Hepatocyte (in vitro differentiated cells): ENCODE results near the gene CAPN13. TPM values are rescaled to one million over a fixed set of nuclear protein-coding genes. Genes with fewer than 3 reads are reported as not detected.

ENCODE experiments used
- DNase-seq: peaks from one replicate; pipeline ENCODE4 v3.0.0-alpha.2; 2016; ENCODE audit warnings: low spot score
- H2AFZ ChIP-seq: fragments of 200-600 bp; sonication (generic); 2 replicates; pipeline ENCODE4 v1.6.0; 2016; ENCODE audit warnings: antibody characterized with exemption, mild to moderate bottlenecking
- H3K27ac ChIP-seq: fragments of 200-600 bp; sonication (generic); 2 replicates; pipeline ENCODE4 v1.5.1; 2016; ENCODE audit warnings: mild to moderate bottlenecking
- H3K27me3 ChIP-seq: fragments of 200-600 bp; sonication (generic); 2 replicates; pipeline ENCODE4 v1.6.1; 2016
- H3K36me3 ChIP-seq: fragments of 200-600 bp; sonication (generic); replicated peaks from 2 replicates; pipeline ENCODE4 v1.5.1; 2016; ENCODE audit warnings: low read depth; ENCODE audit not compliant: insufficient read depth
- H3K4me1 ChIP-seq: fragments of 200-600 bp; sonication (generic); 2 replicates; pipeline ENCODE4 v1.5.1; 2016; ENCODE audit warnings: mild to moderate bottlenecking, moderate library complexity; ENCODE audit not compliant: insufficient read depth
- H3K4me2 ChIP-seq: fragments of 200-600 bp; sonication (generic); 2 replicates; pipeline ENCODE4 v1.6.0; 2016
- H3K4me3 ChIP-seq: fragments of 200-600 bp; sonication (generic); 2 replicates; pipeline ENCODE4 v1.5.1; 2016; ENCODE audit warnings: mild to moderate bottlenecking
- H3K79me2 ChIP-seq: fragments of 200-600 bp; sonication (generic); 2 replicates; pipeline ENCODE4 v1.6.0; 2017; ENCODE audit warnings: mild to moderate bottlenecking
- H3K9me2 ChIP-seq: fragments of 200-600 bp; sonication (generic); replicated peaks from 2 replicates; pipeline ENCODE4 v1.6.0; 2017; ENCODE audit warnings: mild to moderate bottlenecking; ENCODE audit not compliant: insufficient read depth
- H3K9me3 ChIP-seq: fragments of 200-600 bp; sonication (generic); 2 replicates; pipeline ENCODE4 v1.5.1; 2016; ENCODE audit warnings: low read depth, mild to moderate bottlenecking
- H4K20me1 ChIP-seq: fragments of 200-600 bp; sonication (generic); 2 replicates; pipeline ENCODE4 v1.6.0; 2016; ENCODE audit warnings: mild to moderate bottlenecking; ENCODE audit not compliant: insufficient read depth, poor library complexity, severe bottlenecking
- CTCF ChIP-seq: fragments of 200-600 bp; sonication (generic); IDR thresholded peaks from 2 replicates; pipeline ENCODE4 v1.5.1; 2016; ENCODE audit warnings: antibody characterized with exemption, mild to moderate bottlenecking; ENCODE audit not compliant: poor library complexity
- EZH2 ChIP-seq: fragments of 200-600 bp; sonication (generic); IDR thresholded peaks from 2 replicates; pipeline ENCODE4 v1.6.1; 2016; ENCODE audit warnings: antibody characterized with exemption, mild to moderate bottlenecking, borderline replicate concordance
- EZH2phosphoT487 ChIP-seq: fragments of 200-600 bp; sonication (generic); IDR thresholded peaks from one replicate; pipeline ENCODE4 v1.6.1; 2018; ENCODE audit warnings: antibody characterized with exemption, mild to moderate bottlenecking, low read depth, moderate library complexity; ENCODE audit not compliant: unreplicated experiment, severe bottlenecking
- WGBS: methylation state at CpG from one replicate; pipeline ENCODE4 v1.1.6; 2016; ENCODE audit warnings: low lambda C conversion rate; ENCODE audit errors: missing lambda C conversion rate; 5-methylcytosine and 5-hydroxymethylcytosine counted together
- polyA plus RNA-seq: library from polyadenylated mRNA; unstranded; fragments of >200 nt; fragmentation: Nextera tagmentation; extraction: Ambion mirVana; gene quantifications from 2 replicates; pipeline ENCODE4 v1.2.1, GENCODE V29; 2016
- total RNA-seq: library from RNA; depleted of rRNA; stranded (reverse); fragments of >200 nt; gene quantifications from 2 replicates; pipeline ENCODE4 v1.2.3, GENCODE V29; 2014

The CAPN13 gene
- total and polyA plus RNA-seq, 2 experiments from 2014 or later, result 5.9 to 6.0 TPM

- TF ChIP-seq EZH2 (no peak), EZH2phosphoT487 (no peak), CTCF (peak; percentile 11)
- Histone ChIP-seq H2AFZ (no peak overlapping the region), H4K20me1 (no peaks in the 10 kb centered on the region), H3K79me2 (no peaks in the 10 kb centered on the region), H3K9me3 (no peaks in the 10 kb centered on the region), H3K27me3 (no peaks in the 10 kb centered on the region), H3K9me2 (no peaks in the 10 kb centered on the region), H3K4me1 (peaks cover 3% of the 10 kb centered on the region), H3K36me3 (no peaks in the 10 kb centered on the region), H3K4me2 (no peak overlapping the region), H3K4me3 (no peak overlapping the region), H3K27ac (no peak overlapping the region)
- no peak for DNase-seq
- 82% methylated on average over 8 of the region's 8 CpGs for WGBS
Observed at GRCh38 chr2:30714811-30715709, 92.2 kb downstream of the CAPN13 start.

GRCh38 chr2:30713698-30714097, 93.5 kb downstream of the CAPN13 start:
- Histone ChIP-seq H3K36me3 (no peaks in the 10 kb centered on the region), H3K9me2 (no peaks in the 10 kb centered on the region), H3K4me3 (no peak overlapping the region), H3K4me1 (peaks cover 3% of the 10 kb centered on the region), H3K79me2 (no peaks in the 10 kb centered on the region), H4K20me1 (no peaks in the 10 kb centered on the region), H3K4me2 (no peak overlapping the region), H2AFZ (peak overlapping the region; percentile 62), H3K27me3 (no peaks in the 10 kb centered on the region), H3K27ac (no peak overlapping the region), H3K9me3 (no peaks in the 10 kb centered on the region)
- whole genome bisulfite sequencing, result 97% methylated on average over 3 of the region's 3 CpGs
- no peak for TF ChIP-seq EZH2phosphoT487
- TF ChIP-seq CTCF, result no peak
- TF ChIP-seq EZH2, result no peak
- DNase-seq, result no peak

GRCh38 chr2:30711646-30712085, 95.6 kb downstream of the CAPN13 start:
- 22% methylated on average over 4 of the region's 4 CpGs for WGBS

More at GRCh38 chr2:30711646-30712085, 95.6 kb downstream of the CAPN13 start:
- no peaks in the 10 kb centered on the region for H4K20me1 ChIP-seq
- no peaks in the 10 kb centered on the region for H3K9me3 ChIP-seq
- H2AFZ ChIP-seq, result no peak overlapping the region
- TF ChIP-seq CTCF, result peak; percentile 99
- TF ChIP-seq EZH2, result no peak
- no peak overlapping the region for H3K27ac ChIP-seq
- peak; percentile 93 for DNase-seq
- no peak overlapping the region for H3K4me2 ChIP-seq
- H3K9me2 ChIP-seq, result no peaks in the 10 kb centered on the region
- H3K79me2 ChIP-seq, result no peaks in the 10 kb centered on the region
- H3K36me3 ChIP-seq, result no peaks in the 10 kb centered on the region
- H3K4me3 ChIP-seq, result no peak overlapping the region
- H3K4me1 ChIP-seq, result no peaks in the 10 kb centered on the region
- no peaks in the 10 kb centered on the region for H3K27me3 ChIP-seq
